ENCODE results near the gene UBTF.

Gene UBTF

GRCh38 chr17:44191369-44191768, 28.1 kb downstream of the UBTF start:
- no peak for TF ChIP-seq ZFP3 (CRISPR knock-in tag; IDR thresholded peaks at IDR 0.05)
- TF ChIP-seq ISL1 (CRISPR knock-in tag; IDR thresholded peaks at IDR 0.05): no peak
- no peak for TF ChIP-seq PPARA (CRISPR knock-in tag; IDR thresholded peaks at IDR 0.05; ENCODE audit: borderline replicate concordance)
- TF ChIP-seq, protein P1, sequence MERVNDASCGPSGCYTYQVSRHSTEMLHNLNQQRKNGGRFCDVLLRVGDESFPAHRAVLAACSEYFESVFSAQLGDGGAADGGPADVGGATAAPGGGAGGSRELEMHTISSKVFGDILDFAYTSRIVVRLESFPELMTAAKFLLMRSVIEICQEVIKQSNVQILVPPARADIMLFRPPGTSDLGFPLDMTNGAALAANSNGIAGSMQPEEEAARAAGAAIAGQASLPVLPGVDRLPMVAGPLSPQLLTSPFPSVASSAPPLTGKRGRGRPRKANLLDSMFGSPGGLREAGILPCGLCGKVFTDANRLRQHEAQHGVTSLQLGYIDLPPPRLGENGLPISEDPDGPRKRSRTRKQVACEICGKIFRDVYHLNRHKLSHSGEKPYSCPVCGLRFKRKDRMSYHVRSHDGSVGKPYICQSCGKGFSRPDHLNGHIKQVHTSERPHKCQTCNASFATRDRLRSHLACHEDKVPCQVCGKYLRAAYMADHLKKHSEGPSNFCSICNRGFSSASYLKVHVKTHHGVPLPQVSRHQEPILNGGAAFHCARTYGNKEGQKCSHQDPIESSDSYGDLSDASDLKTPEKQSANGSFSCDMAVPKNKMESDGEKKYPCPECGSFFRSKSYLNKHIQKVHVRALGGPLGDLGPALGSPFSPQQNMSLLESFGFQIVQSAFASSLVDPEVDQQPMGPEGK (CRISPR knock-in tag; IDR thresholded peaks at IDR 0.05; ENCODE audit: borderline replicate concordance): no peak
- TF ChIP-seq ZNF565 (CRISPR knock-in tag; conservative IDR thresholded peaks at IDR 0.05; ENCODE audit: low read depth): no peak
- no peak for TF ChIP-seq ZFP30 (CRISPR knock-in tag; IDR thresholded peaks at IDR 0.05)
- TF ChIP-seq SNAI2 (CRISPR knock-in tag; IDR thresholded peaks at IDR 0.05): no peak
- TF ChIP-seq CSDC2 (CRISPR knock-in tag; IDR thresholded peaks at IDR 0.05): no peak
- no peak for TF ChIP-seq BACH2 (CRISPR knock-in tag; IDR thresholded peaks at IDR 0.05; ENCODE audit: borderline replicate concordance)
- no peak for TF ChIP-seq POU6F1 (CRISPR knock-in tag; IDR thresholded peaks at IDR 0.05; ENCODE audit: borderline replicate concordance, low read depth)
- TF ChIP-seq, protein P2, sequence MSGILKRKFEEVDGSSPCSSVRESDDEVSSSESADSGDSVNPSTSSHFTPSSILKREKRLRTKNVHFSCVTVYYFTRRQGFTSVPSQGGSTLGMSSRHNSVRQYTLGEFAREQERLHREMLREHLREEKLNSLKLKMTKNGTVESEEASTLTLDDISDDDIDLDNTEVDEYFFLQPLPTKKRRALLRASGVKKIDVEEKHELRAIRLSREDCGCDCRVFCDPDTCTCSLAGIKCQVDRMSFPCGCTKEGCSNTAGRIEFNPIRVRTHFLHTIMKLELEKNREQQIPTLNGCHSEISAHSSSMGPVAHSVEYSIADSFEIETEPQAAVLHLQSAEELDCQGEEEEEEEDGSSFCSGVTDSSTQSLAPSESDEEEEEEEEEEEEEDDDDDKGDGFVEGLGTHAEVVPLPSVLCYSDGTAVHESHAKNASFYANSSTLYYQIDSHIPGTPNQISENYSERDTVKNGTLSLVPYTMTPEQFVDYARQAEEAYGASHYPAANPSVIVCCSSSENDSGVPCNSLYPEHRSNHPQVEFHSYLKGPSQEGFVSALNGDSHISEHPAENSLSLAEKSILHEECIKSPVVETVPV (CRISPR knock-in tag; IDR thresholded peaks at IDR 0.05): no peak
- no peak for TF ChIP-seq ARNTL (CRISPR knock-in tag; IDR thresholded peaks at IDR 0.05; ENCODE audit: borderline replicate concordance, low read depth)
- TF ChIP-seq CREB5 (CRISPR knock-in tag; IDR thresholded peaks at IDR 0.05; ENCODE audit: low read depth): no peak
- TF ChIP-seq GLIS3 (CRISPR knock-in tag; IDR thresholded peaks at IDR 0.05): no peak
- TF ChIP-seq ZC3H10 (CRISPR knock-in tag; IDR thresholded peaks at IDR 0.05): no peak
- no peak for TF ChIP-seq RARB (CRISPR knock-in tag; IDR thresholded peaks at IDR 0.05)
- no peak for TF ChIP-seq TOX (CRISPR knock-in tag; IDR thresholded peaks at IDR 0.05; ENCODE audit: borderline replicate concordance)
- no peak for TF ChIP-seq TCF4 (CRISPR knock-in tag; IDR thresholded peaks at IDR 0.05; ENCODE audit: borderline replicate concordance)
- no peak for ATAC-seq

- TF ChIP-seq ISL1 (CRISPR knock-in tag; IDR thresholded peaks at IDR 0.05) (no peak), SNAI2 (CRISPR knock-in tag; IDR thresholded peaks at IDR 0.05) (no peak), PPARA (CRISPR knock-in tag; IDR thresholded peaks at IDR 0.05; ENCODE audit: borderline replicate concordance) (no peak), ZFP30 (CRISPR knock-in tag; IDR thresholded peaks at IDR 0.05) (no peak), ZFP3 (CRISPR knock-in tag; IDR thresholded peaks at IDR 0.05) (no peak), ZC3H10 (CRISPR knock-in tag; IDR thresholded peaks at IDR 0.05) (no peak), ESRRG (CRISPR knock-in tag; IDR thresholded peaks at IDR 0.05) (no peak), OSR1 (CRISPR knock-in tag; IDR thresholded peaks at IDR 0.05) (no peak), ZNF565 (CRISPR knock-in tag; conservative IDR thresholded peaks at IDR 0.05; ENCODE audit: low read depth) (no peak), ARNTL (CRISPR knock-in tag; IDR thresholded peaks at IDR 0.05; ENCODE audit: borderline replicate concordance, low read depth) (no peak), RARB (CRISPR knock-in tag; IDR thresholded peaks at IDR 0.05) (no peak), ZNF70 (CRISPR knock-in tag; IDR thresholded peaks at IDR 0.05) (no peak), GLIS3 (CRISPR knock-in tag; IDR thresholded peaks at IDR 0.05) (no peak), ZNF8 (CRISPR knock-in tag; IDR thresholded peaks at IDR 0.05) (no peak), CREB5 (CRISPR knock-in tag; IDR thresholded peaks at IDR 0.05; ENCODE audit: low read depth) (no peak), TCF4 (CRISPR knock-in tag; IDR thresholded peaks at IDR 0.05; ENCODE audit: borderline replicate concordance) (no peak)
- TF ChIP-seq, protein P2 (CRISPR knock-in tag; IDR thresholded peaks at IDR 0.05): no peak
- TF ChIP-seq, protein P1 (CRISPR knock-in tag; IDR thresholded peaks at IDR 0.05; ENCODE audit: borderline replicate concordance): no peak
- TF ChIP-seq, protein P3, sequence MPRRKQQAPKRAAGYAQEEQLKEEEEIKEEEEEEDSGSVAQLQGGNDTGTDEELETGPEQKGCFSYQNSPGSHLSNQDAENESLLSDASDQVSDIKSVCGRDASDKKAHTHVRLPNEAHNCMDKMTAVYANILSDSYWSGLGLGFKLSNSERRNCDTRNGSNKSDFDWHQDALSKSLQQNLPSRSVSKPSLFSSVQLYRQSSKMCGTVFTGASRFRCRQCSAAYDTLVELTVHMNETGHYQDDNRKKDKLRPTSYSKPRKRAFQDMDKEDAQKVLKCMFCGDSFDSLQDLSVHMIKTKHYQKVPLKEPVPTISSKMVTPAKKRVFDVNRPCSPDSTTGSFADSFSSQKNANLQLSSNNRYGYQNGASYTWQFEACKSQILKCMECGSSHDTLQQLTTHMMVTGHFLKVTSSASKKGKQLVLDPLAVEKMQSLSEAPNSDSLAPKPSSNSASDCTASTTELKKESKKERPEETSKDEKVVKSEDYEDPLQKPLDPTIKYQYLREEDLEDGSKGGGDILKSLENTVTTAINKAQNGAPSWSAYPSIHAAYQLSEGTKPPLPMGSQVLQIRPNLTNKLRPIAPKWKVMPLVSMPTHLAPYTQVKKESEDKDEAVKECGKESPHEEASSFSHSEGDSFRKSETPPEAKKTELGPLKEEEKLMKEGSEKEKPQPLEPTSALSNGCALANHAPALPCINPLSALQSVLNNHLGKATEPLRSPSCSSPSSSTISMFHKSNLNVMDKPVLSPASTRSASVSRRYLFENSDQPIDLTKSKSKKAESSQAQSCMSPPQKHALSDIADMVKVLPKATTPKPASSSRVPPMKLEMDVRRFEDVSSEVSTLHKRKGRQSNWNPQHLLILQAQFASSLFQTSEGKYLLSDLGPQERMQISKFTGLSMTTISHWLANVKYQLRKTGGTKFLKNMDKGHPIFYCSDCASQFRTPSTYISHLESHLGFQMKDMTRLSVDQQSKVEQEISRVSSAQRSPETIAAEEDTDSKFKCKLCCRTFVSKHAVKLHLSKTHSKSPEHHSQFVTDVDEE (CRISPR knock-in tag; IDR thresholded peaks at IDR 0.05): no peak
- ATAC-seq: no peak
These were observed 29.0 kb downstream of the UBTF start for GRCh38 chr17:44190481-44190880.

Data from SK-N-SH treated with all-trans-retinoic acid at 6 μM for 48 hours (cell line).